ENCODE results near the gene LDHAL6A.
"Not testable (repeated sequence)": the region's sequence is repeated elsewhere in the genome, so short reads cannot be mapped to it uniquely, and the experiment has no call there.

The LDHAL6A gene
- 0.15 to 0.48 reads per million in 2 donors for total RNA-seq

DNA sequence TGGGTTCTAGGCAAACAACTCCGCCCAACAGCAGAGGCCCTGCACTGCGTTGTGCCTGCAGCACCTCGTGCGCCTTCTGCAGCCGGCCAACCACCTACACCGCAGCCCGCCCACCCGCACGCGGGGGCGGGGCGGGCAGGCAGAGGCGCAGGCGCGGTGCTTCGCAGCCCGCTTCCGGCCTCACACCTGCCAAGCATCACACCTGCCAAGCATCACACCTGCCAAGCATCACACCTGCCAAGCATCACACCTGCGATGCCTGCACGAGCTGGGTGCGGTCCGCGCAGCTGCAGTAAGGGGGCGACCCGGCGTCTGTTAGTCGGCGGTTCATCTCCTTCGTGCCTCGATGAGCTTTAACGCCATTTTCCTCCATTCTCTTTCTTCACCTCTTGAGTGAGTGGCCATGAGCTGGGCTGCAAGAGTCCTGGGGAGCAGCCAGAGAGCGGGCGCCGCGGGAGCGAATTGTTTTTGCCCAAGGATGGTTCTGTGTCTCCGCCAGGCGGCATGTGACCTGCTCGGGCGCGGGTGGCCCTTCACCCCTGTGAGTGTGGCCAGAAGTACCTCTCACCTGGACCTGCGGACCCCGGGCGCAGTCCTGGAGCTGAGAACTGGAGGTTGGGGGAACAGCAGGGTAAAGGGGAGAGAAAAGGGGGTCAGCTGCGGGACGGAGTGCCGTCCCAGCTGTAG is at the start of gene LDHAL6A:
Gene LDHAL6A, plus strand, starts transcription at position 171 of the 687 bp plus-strand sequence. CDS start 825 bp downstream, outside the sequence.
- DNase-seq, result no peak

GRCh38 chr11:18407400-18407799 is 48.3 kb upstream of the LDHAL6A start:
- not testable (repeated sequence) for DNase-seq

GRCh38 chr11:18408558-18409291 is 46.9 kb upstream of the LDHAL6A start:
- no peak for DNase-seq

DNA sequence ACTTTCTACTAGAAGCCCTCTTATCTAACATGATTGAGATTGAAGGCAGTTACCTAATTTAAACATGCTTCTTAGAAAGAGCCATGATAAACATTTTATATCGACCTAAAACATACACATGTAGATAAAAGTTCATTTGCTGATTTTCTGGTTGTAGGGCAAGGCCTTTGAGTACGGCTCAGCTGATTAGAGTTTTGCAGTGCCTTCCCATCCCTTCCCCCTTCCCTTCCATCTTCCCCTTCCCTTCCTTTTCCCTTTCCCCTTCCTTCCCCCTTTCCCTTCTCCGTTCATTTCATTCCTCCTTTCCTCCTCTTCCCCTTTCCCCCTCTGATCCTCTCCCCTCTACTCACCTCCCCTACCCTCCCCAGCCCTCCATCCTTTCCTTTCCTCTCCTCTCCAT is 39.2 kb upstream of the LDHAL6A start:
- DNase-seq, result no peak

DNA sequence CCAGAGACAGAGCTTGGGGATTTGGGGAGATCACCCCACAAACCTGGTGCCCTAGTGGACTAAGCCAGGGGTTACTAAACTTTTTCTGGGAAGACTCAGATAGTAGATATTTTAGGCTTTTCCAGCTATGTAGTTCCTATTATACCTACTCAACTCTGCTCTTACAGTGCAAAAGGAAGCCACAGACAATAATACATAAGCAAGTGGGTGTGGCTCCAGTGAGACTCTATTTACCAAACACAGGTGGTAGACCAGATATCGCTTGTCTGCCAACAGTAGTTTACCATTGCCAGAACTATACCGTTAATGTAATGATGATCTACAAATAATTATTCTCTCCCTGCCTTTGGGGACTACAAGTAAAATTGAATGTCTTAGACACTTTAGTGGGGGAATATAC is 36.6 kb upstream of the LDHAL6A start:
- no peak for DNase-seq

GRCh38 chr11:18420067-18420466 is 35.6 kb upstream of the LDHAL6A start:
- DNase-seq, result no peak

DNA sequence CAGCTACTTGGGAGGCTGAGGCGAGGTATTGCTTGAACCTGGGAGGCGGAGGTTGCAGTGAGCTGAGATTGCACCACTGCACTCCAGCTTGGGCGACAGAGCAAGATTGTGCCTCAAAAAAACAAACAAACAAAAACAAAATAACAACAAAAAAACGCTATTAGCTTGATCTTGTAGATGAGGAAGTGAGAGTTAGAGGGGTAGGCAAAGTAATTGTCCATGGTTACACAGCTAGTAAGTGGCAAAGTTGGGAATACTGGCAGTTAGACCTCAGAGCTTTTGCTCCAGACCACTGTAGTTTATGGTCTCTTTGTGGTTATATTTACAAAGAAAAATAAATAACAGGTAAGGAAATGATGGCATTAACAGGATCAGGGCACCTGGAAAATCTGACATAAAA is 28.4 kb upstream of the LDHAL6A start:
- DNase-seq, result no peak

GRCh38 chr11:18429332-18429731 is 26.3 kb upstream of the LDHAL6A start:
- no peak for DNase-seq

DNA sequence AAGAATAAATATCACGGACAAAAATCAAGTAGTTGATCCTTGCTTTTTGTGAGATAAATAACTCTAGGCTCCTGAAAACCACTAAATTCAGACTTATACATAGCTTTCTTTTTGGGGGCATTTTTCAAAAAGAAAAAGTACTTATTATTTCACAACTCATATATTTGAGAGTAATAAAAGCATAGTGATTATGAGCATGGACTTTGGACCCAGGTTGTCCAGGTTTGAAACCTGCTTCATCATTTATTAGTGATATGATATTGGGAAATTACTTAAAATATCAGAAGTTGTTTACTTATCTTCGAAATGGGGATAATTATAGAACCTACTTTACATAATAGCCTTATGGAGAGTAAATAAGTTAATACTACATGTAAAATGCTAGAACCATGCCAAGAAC is 17.0 kb upstream of the LDHAL6A start:
- no peak for DNase-seq

DNA sequence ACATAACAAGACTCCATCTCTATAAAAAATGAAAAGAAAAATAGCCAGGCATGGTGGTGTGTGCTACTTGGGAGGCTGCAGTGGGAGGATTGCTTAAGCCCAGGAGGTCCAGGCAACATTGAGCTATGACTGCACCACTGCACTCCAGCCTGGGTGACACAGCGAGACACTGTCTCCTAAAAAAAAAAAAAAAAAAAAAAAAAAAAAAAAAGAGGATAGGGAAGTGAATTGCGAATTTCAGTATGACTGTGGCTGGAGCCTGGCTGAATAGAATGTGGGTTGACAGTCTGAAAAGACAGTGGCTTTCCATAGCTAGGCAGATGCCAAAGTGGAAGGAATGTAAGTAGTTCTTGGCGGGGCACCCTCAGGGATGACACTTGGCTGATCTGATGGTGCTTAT is 6.4 kb upstream of the LDHAL6A start:
- no peak for DNase-seq

- no peak for DNase-seq
These were observed 2.7 kb upstream of the LDHAL6A start for GRCh38 chr11:18452927-18453326.

DNA sequence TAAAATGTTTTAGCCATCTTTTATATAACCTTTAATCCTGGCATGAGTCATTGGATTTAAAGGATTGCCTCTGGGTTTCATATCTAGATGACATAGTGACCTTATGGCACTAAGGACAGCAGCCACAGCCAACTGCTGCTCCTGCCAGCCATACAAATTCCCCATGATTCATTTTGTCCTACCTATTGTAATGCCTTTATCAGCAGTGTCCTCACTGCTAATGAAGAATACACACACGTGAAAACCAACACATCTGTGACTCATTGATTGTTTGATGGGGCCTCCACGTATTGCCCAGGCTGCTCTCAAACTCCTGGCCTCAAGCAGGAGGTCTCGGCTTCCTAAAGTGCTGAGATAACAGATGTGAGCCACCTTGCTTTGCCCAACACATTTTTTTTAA is 1.8 kb downstream of the LDHAL6A start:
- no peak for DNase-seq

- DNase-seq, result no peak
These were observed 4.0 kb downstream of the LDHAL6A start for GRCh38 chr11:18459634-18460033.

GRCh38 chr11:18461909-18462308 is 6.3 kb downstream of the LDHAL6A start:
- no peak for DNase-seq

- DNase-seq, result no peak
These were observed 7.8 kb downstream of the LDHAL6A start for GRCh38 chr11:18463439-18463838.

DNA sequence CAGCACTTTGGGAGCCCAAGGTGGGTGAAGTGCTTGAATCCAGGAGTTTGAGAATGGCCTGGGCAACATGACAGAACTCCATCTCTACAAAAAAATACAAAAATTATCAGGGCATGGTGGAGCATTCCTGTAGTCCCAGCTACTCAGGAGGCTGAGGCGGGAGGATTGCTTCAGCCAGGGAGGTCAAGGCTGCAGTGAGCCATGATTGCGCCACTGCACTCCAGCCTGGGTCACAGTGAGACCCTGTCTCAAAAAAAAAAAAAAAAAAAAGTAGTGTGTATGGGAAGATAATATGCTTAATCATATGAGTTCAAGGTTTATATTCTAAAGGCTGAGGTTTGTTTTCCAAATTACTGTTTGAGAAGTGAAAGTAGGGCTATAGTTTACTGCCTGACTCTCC is 10.7 kb downstream of the LDHAL6A start:
- no peak for DNase-seq

DNA sequence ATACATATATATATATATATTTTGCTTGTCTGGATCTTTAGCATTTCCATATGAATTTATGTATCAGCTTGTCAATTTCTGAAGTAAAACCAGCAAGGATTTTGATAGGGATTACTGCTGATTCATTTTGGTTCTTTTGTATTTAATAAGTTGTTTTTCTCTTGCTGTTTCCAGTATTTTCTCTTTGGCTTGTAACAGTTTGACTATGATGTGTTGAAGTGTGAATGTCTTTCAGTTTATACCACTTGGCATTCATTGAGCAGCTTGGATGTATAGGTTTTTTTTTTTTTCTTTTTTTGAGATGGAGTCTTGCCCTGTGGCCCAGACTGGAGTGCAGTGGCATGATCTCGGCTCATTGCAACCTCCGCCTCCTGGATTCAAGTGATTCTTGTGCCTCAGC is 12.4 kb downstream of the LDHAL6A start:
- DNase-seq, result no peak

GRCh38 chr11:18468961-18469360 is 13.3 kb downstream of the LDHAL6A start:
- no peak for DNase-seq

DNA sequence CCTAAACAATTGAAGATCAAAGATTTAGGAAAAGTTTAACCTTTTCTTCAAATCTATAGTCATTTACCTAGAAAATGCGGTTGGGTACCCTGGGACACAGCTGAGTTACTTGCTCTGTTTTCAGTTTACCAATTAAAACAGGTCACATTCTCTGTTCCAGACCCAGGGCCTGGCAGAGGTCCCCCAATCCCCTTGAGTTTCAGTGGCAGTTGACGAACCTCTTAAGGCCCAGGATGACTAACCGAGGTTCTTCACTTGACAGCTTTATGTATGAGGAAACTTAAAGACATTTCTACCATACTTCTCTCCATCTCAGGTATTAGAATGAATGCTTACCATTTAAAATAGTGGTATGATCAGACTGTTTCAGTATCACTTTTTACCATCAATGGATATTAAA is 16.3 kb downstream of the LDHAL6A start:
- DNase-seq, result no peak

DNA sequence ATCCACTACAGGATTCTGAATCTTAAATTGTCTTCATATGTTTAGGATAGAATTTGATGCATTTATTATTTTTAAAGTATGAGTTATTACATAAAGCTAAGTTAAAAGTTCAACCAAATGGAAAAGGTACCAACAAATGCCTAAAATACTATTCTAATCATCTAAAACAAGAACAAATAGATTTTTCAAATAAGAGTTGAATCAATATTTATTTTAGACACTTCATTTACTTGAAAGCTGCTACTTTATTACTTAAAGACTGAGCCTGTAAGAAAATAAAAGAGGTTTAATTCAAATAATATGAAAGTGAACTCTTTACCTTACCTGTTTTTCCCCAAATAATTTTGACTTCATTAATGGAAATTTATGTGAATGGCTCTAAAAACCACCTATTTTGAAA is 16.9 kb downstream of the LDHAL6A start:
- no peak for DNase-seq

- no peak for DNase-seq
These were observed 23.4 kb downstream of the LDHAL6A start for GRCh38 chr11:18479063-18479462.

DNA sequence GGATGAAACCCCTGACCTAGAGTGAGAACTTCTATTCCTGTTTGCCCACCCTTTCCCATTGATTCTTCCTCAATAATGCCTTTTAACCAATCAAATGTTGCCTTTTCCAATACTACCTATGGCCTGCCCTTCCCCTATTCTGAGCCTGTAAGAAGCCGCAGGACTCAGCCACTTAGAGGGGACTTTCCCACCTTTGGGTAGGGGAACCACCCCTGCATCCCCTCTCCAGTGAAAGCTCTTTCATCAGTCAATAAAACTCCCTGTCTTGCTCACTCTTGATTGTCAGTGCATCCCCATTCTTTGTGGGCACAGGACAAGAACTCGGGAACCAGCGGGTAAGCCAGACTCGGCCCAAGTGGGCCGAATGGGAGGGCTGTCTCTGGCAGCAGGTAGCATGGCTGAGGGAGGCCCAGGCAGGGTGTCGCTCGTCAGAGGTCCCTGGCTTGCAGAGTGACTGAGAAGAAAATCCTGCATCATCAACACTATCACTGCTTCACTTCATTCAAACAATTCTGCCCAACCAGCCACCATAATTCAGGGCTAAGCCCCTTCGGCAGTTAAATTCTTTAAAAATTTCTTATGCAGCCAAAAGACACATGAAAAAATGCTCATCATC is 30.4 kb downstream of the LDHAL6A start:
- DNase-seq, result no peak

- no peak for DNase-seq
These were observed 34.7 kb downstream of the LDHAL6A start for GRCh38 chr11:18490319-18490718.
